ENCODE measurements around the gene SACS.

Gene SACS

DNA sequence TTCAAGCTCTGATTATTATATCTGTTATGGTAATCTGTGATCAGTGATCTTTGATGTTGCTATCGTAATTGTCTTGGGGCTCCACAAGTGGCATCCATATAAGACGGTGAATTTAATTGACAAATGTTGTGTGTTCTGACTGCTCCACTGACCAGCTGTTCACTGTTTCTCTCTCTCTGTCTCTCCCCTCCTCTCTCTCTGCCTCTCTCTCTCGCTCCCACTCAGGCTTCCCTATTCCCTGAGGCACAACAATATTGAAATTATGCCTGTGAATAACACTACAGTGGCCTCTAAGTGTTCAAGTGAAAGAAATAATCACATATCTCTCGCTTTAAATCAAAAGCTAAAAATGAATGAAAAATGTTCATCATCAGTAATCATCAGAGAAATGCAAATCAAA lies 4.4 kb upstream of the SACS start:
- H3K14ac ChIP-seq (ENCODE audit: low read length in 2 of 2), result no peak overlapping the region
- H3K4me2 ChIP-seq (ENCODE audit: low read length, poor library complexity, severe bottlenecking), result no peak overlapping the region
- no peak overlapping the region for H3K18ac ChIP-seq (ENCODE audit: low read depth in 1 of 2, low read length in 2 of 2)
- H4K8ac ChIP-seq (ENCODE audit: low read length), result no peak overlapping the region
- no peak overlapping the region for H3K4ac ChIP-seq (ENCODE audit: low read depth in 1 of 2, low read length in 2 of 2)
- H3K27me3 ChIP-seq (ENCODE audit: control insufficient read depth in 1 of 2, insufficient read depth in 1 of 2, low read length in 2 of 2), result no peaks in the 10 kb centered on the region
- no peak overlapping the region for H3K4me3 ChIP-seq (ENCODE audit: insufficient read depth in 1 of 2, low read depth in 1 of 2, low read length in 2 of 2)
- no peaks in the 10 kb centered on the region for H3K79me1 ChIP-seq (replicated peaks; ENCODE audit: low read length, poor library complexity, severe bottlenecking)
- no peak overlapping the region for H2AK5ac ChIP-seq (ENCODE audit: low read length, severe bottlenecking)
- H3K36me3 ChIP-seq (ENCODE audit: control insufficient read depth in 1 of 2, insufficient read depth in 2 of 2, low read depth in 1 of 2, low read length in 2 of 2), result no peaks in the 10 kb centered on the region
- no peak overlapping the region for H4K91ac ChIP-seq (ENCODE audit: low read length)
- 73% methylated on average over 2 of the region's 4 CpGs for WGBS
- H2BK15ac ChIP-seq (ENCODE audit: low read depth, poor library complexity, severe bottlenecking), result no peak overlapping the region
- no peak overlapping the region for H3K27ac ChIP-seq (ENCODE audit: low read length, poor library complexity, severe bottlenecking)
- H2BK12ac ChIP-seq (ENCODE audit: low read length in 2 of 2), result no peak overlapping the region
- H3K23ac ChIP-seq (ENCODE audit: low read length in 2 of 2), result no peak overlapping the region
- no peaks in the 10 kb centered on the region for H3K9me3 ChIP-seq (ENCODE audit: control insufficient read depth, low read length)
- no peak overlapping the region for H2BK120ac ChIP-seq (ENCODE audit: low read depth, low read length)
- no peak overlapping the region for H3K9ac ChIP-seq (ENCODE audit: low read length)
- no peak overlapping the region for H2AFZ ChIP-seq (ENCODE audit: low read depth, low read length)
- peaks cover 5% of the 10 kb centered on the region for H3K4me1 ChIP-seq (ENCODE audit: control insufficient read depth, insufficient read depth, low read depth, low read length)
- H2BK5ac ChIP-seq (ENCODE audit: low read depth, low read length, poor library complexity, severe bottlenecking), result no peak overlapping the region
- no peak for DNase-seq

DNA sequence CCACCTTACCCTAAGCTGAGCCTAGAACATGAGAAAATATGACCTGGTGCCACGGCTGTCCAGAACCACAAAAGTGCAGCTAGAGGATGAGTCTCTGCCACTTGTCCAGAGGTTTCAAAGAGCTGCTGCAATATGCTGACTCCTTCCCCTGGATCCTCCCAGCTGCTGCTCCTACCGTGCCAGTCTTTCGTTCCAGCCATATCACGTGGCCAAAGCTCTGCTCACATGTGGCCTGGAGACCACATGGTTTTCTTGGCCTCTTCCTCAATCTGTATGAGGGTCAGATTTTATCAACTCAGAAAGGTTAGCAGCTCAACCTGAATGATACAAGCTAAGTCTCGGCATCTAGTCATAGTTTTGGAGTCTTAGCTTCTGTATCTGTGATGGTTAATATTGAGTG lies 3.2 kb upstream of the SACS start:
- H2BK120ac ChIP-seq (ENCODE audit: low read depth, low read length), result no peak overlapping the region
- H3K4ac ChIP-seq (ENCODE audit: low read depth in 1 of 2, low read length in 2 of 2), result no peak overlapping the region
- no peak overlapping the region for H2BK15ac ChIP-seq (ENCODE audit: low read depth, poor library complexity, severe bottlenecking)
- peaks cover 5% of the 10 kb centered on the region for H3K4me1 ChIP-seq (ENCODE audit: control insufficient read depth, insufficient read depth, low read depth, low read length)
- H3K4me2 ChIP-seq (ENCODE audit: low read length, poor library complexity, severe bottlenecking), result no peak overlapping the region
- no peak for DNase-seq
- H3K18ac ChIP-seq (ENCODE audit: low read depth in 1 of 2, low read length in 2 of 2), result no peak overlapping the region
- H2AK5ac ChIP-seq (ENCODE audit: low read length, severe bottlenecking), result no peak overlapping the region
- H2AFZ ChIP-seq (ENCODE audit: low read depth, low read length), result no peak overlapping the region
- no peak overlapping the region for H4K91ac ChIP-seq (ENCODE audit: low read length)
- no peak overlapping the region for H2BK5ac ChIP-seq (ENCODE audit: low read depth, low read length, poor library complexity, severe bottlenecking)
- H3K79me1 ChIP-seq (replicated peaks; ENCODE audit: low read length, poor library complexity, severe bottlenecking), result peaks cover 3% of the 10 kb centered on the region
- H3K9ac ChIP-seq (ENCODE audit: low read length), result no peak overlapping the region
- no peak overlapping the region for H4K8ac ChIP-seq (ENCODE audit: low read length)
- no peak overlapping the region for H3K4me3 ChIP-seq (ENCODE audit: insufficient read depth in 1 of 2, low read depth in 1 of 2, low read length in 2 of 2)
- no peaks in the 10 kb centered on the region for H3K9me3 ChIP-seq (ENCODE audit: control insufficient read depth, low read length)
- H3K27me3 ChIP-seq (ENCODE audit: control insufficient read depth in 1 of 2, insufficient read depth in 1 of 2, low read length in 2 of 2), result no peaks in the 10 kb centered on the region
- no peak overlapping the region for H3K27ac ChIP-seq (ENCODE audit: low read length, poor library complexity, severe bottlenecking)
- no peak overlapping the region for H3K14ac ChIP-seq (ENCODE audit: low read length in 2 of 2)
- no peak overlapping the region for H2BK12ac ChIP-seq (ENCODE audit: low read length in 2 of 2)
- H3K23ac ChIP-seq (ENCODE audit: low read length in 2 of 2), result peak overlapping the region in 1 of 2 experiments; percentile 35
- H3K36me3 ChIP-seq (ENCODE audit: control insufficient read depth in 1 of 2, insufficient read depth in 2 of 2, low read depth in 1 of 2, low read length in 2 of 2), result no peaks in the 10 kb centered on the region
- WGBS, result 92% methylated on average over 5 of the region's 5 CpGs

DNA sequence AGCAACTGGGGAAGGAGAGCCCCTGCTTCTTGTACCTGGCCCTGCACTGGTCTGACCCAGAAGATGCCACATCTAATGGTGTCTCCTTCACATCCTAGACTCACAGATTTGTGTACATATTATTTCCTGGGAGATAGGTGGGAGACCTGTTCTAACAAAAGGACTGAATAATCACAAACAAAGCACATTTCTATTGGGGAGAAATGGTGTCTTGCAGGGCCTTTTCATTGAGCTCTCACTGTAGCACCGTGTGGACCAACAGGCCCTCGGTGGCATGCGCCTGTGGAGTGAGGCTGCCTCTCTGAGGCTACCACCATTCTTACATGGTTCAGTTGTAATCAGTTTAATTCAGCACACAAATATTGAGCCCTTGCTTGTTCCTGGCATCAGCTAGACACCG lies 989 bp upstream of the SACS start:
- no peaks in the 10 kb centered on the region for H3K27me3 ChIP-seq (ENCODE audit: control insufficient read depth in 1 of 2, insufficient read depth in 1 of 2, low read length in 2 of 2)
- H2BK5ac ChIP-seq (ENCODE audit: low read depth, low read length, poor library complexity, severe bottlenecking), result no peak overlapping the region
- H2BK15ac ChIP-seq (ENCODE audit: low read depth, poor library complexity, severe bottlenecking), result no peak overlapping the region
- no peak overlapping the region for H4K91ac ChIP-seq (ENCODE audit: low read length)
- WGBS, result 85% methylated on average over 4 of the region's 4 CpGs
- H3K4me2 ChIP-seq (ENCODE audit: low read length, poor library complexity, severe bottlenecking), result no peak overlapping the region
- no peak overlapping the region for H3K9ac ChIP-seq (ENCODE audit: low read length)
- peaks cover 14% of the 10 kb centered on the region for H3K79me1 ChIP-seq (replicated peaks; ENCODE audit: low read length, poor library complexity, severe bottlenecking)
- H3K4me3 ChIP-seq (ENCODE audit: insufficient read depth in 1 of 2, low read depth in 1 of 2, low read length in 2 of 2), result no peak overlapping the region
- H3K14ac ChIP-seq (ENCODE audit: low read length in 2 of 2), result no peak overlapping the region
- no peak overlapping the region for H3K27ac ChIP-seq (ENCODE audit: low read length, poor library complexity, severe bottlenecking)
- DNase-seq, result no peak
- no peak overlapping the region for H2BK120ac ChIP-seq (ENCODE audit: low read depth, low read length)
- no peak overlapping the region for H3K23ac ChIP-seq (ENCODE audit: low read length in 2 of 2)
- no peak overlapping the region for H2AK5ac ChIP-seq (ENCODE audit: low read length, severe bottlenecking)
- no peaks in the 10 kb centered on the region for H3K4me1 ChIP-seq (ENCODE audit: control insufficient read depth, insufficient read depth, low read depth, low read length)
- H2BK12ac ChIP-seq (ENCODE audit: low read length in 2 of 2), result no peak overlapping the region
- no peaks in the 10 kb centered on the region for H3K36me3 ChIP-seq (ENCODE audit: control insufficient read depth in 1 of 2, insufficient read depth in 2 of 2, low read depth in 1 of 2, low read length in 2 of 2)
- no peak overlapping the region for H3K4ac ChIP-seq (ENCODE audit: low read depth in 1 of 2, low read length in 2 of 2)
- no peak overlapping the region for H4K8ac ChIP-seq (ENCODE audit: low read length)
- no peaks in the 10 kb centered on the region for H3K9me3 ChIP-seq (ENCODE audit: control insufficient read depth, low read length)
- no peak overlapping the region for H2AFZ ChIP-seq (ENCODE audit: low read depth, low read length)
- H3K18ac ChIP-seq (ENCODE audit: low read depth in 1 of 2, low read length in 2 of 2), result no peak overlapping the region

DNA sequence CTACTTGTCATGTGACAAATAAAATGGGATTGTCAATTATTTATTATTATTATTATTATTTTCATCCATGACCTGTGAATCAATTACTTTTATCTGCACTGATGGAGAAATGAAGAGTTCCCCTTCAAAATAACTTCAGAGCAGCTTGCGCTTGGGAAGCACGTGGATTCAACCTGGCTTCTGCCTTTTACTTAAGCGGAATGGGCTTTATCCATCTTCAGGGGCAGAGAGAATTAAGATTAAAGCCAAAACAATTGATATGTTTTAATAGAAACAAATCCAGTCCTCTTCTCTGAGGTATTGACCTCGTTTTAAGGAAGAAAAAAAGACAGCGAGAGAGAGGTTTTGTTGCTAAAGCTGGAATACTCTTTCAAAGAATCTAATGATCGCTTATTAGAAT lies 876 bp downstream of the SACS start:
- no peak overlapping the region for H3K4me2 ChIP-seq (ENCODE audit: low read length, poor library complexity, severe bottlenecking)
- peaks cover 15% of the 10 kb centered on the region for H3K79me1 ChIP-seq (replicated peaks; ENCODE audit: low read length, poor library complexity, severe bottlenecking)
- H3K36me3 ChIP-seq (ENCODE audit: control insufficient read depth in 1 of 2, insufficient read depth in 2 of 2, low read depth in 1 of 2, low read length in 2 of 2), result no peaks in the 10 kb centered on the region
- H3K14ac ChIP-seq (ENCODE audit: low read length in 2 of 2), result no peak overlapping the region
- no peak overlapping the region for H2BK120ac ChIP-seq (ENCODE audit: low read depth, low read length)
- H2BK12ac ChIP-seq (ENCODE audit: low read length in 2 of 2), result no peak overlapping the region
- peak overlapping the region; percentile 83 for H3K9ac ChIP-seq (ENCODE audit: low read length)
- no peak overlapping the region for H2AFZ ChIP-seq (ENCODE audit: low read depth, low read length)
- WGBS, result 38% methylated on average over 3 of the region's 6 CpGs
- H3K4ac ChIP-seq (ENCODE audit: low read depth in 1 of 2, low read length in 2 of 2), result no peak overlapping the region
- no peaks in the 10 kb centered on the region for H3K9me3 ChIP-seq (ENCODE audit: control insufficient read depth, low read length)
- no peak overlapping the region for H2AK5ac ChIP-seq (ENCODE audit: low read length, severe bottlenecking)
- peaks cover under 1% of the 10 kb centered on the region for H3K4me1 ChIP-seq (ENCODE audit: control insufficient read depth, insufficient read depth, low read depth, low read length)
- H4K8ac ChIP-seq (ENCODE audit: low read length), result no peak overlapping the region
- peak overlapping the region in 1 of 2 experiments; percentile 80 for H3K4me3 ChIP-seq (ENCODE audit: insufficient read depth in 1 of 2, low read depth in 1 of 2, low read length in 2 of 2)
- H3K18ac ChIP-seq (ENCODE audit: low read depth in 1 of 2, low read length in 2 of 2), result no peak overlapping the region
- no peak for DNase-seq
- no peak overlapping the region for H2BK5ac ChIP-seq (ENCODE audit: low read depth, low read length, poor library complexity, severe bottlenecking)
- no peak overlapping the region for H4K91ac ChIP-seq (ENCODE audit: low read length)
- H3K23ac ChIP-seq (ENCODE audit: low read length in 2 of 2), result no peak overlapping the region
- H2BK15ac ChIP-seq (ENCODE audit: low read depth, poor library complexity, severe bottlenecking), result no peak overlapping the region
- H3K27me3 ChIP-seq (ENCODE audit: control insufficient read depth in 1 of 2, insufficient read depth in 1 of 2, low read length in 2 of 2), result no peaks in the 10 kb centered on the region
- no peak overlapping the region for H3K27ac ChIP-seq (ENCODE audit: low read length, poor library complexity, severe bottlenecking)

Data from mesenchymal stem cell (in vitro differentiated cells and primary cell).